HepG2 (cell line): ENCODE data around the gene ABHD15. TPM values are rescaled to one million over a fixed set of nuclear protein-coding genes. Genes with fewer than 3 reads are reported as not detected.

Experiments
- ESRRA ChIP-seq: sonication (generic); formaldehyde crosslinking; IDR thresholded peaks from 2 replicates; pipeline ENCODE4 v1.5.1; 2020; ENCODE audit warnings: mild to moderate bottlenecking, low read depth, missing genetic modification reagents
- NFKB2 ChIP-seq: sonication (generic); formaldehyde crosslinking; IDR thresholded peaks from 2 replicates; pipeline ENCODE4 v1.4.0; 2020; ENCODE audit warnings: missing genetic modification reagents, borderline replicate concordance
- RFXAP ChIP-seq: sonication (generic); formaldehyde crosslinking; IDR thresholded peaks from 2 replicates; pipeline ENCODE4 v1.4.0; 2020; ENCODE audit warnings: missing genetic modification reagents, borderline replicate concordance
- SYNCRIP ChIP-seq: fragments of 200-400 bp; formaldehyde crosslinking; IDR thresholded peaks from 2 replicates; pipeline ENCODE4 v1.6.1; 2018; ENCODE audit warnings: mild to moderate bottlenecking, low read depth, low read length; ENCODE audit not compliant: insufficient read depth
- TEAD2 ChIP-seq: sonication (generic); formaldehyde crosslinking; IDR thresholded peaks from 2 replicates; pipeline ENCODE4 v1.9.0; 2021; ENCODE audit warnings: missing genetic modification reagents
- ZFP37 ChIP-seq: sonication (generic); formaldehyde crosslinking; IDR thresholded peaks from 2 replicates; pipeline ENCODE4 v1.4.0; 2020; ENCODE audit warnings: missing genetic modification reagents, borderline replicate concordance
- ZFP82 ChIP-seq: sonication (generic); formaldehyde crosslinking; IDR thresholded peaks from 2 replicates; pipeline ENCODE4 v1.5.1; 2020; ENCODE audit warnings: mild to moderate bottlenecking, missing genetic modification reagents, borderline replicate concordance
- ZNF253 ChIP-seq: sonication (generic); formaldehyde crosslinking; IDR thresholded peaks from 2 replicates; pipeline ENCODE4 v1.8.0; 2022; ENCODE audit warnings: mild to moderate bottlenecking, missing genetic modification reagents, borderline replicate concordance
- ZNF567 ChIP-seq: sonication (generic); formaldehyde crosslinking; IDR thresholded peaks from 2 replicates; pipeline ENCODE4 v1.8.1; 2023; ENCODE audit warnings: mild to moderate bottlenecking, missing genetic modification reagents, borderline replicate concordance
- polyA plus RNA-seq, 8 experiments: library from polyadenylated mRNA; depleted of rRNA in 3 of 8; stranded (reverse) in 7 of 8; unstranded in 1 of 8; fragments of >200 nt; fragmentation: Illumina TruSeq in 4 of 8; extraction: Trizol in 4 of 8; gene quantifications; 2 replicates each; pipeline versions ENCODE4 v1.2.1 to v1.2.3, GENCODE V29; 2011 to 2016; ENCODE audit warnings: low read depth in 4 of 8, missing spikeins in 1 of 8, mixed read lengths in 1 of 8; ENCODE audit not compliant: insufficient read depth in 1 of 8
- total RNA-seq, 5 experiments: library from RNA; depleted of rRNA; stranded (reverse); fragments of >200 nt; fragmentation: Illumina TruSeq; extraction: Trizol; gene quantifications; 2 replicates each; pipeline ENCODE4 v1.2.3, GENCODE V29; 2016; ENCODE audit warnings: low read depth in 1 of 5
- TF ChIP-seq, protein P1 (sequence below), 2 experiments: sonication (generic) in 1 of 2; formaldehyde crosslinking in 1 of 2; IDR thresholded peaks; 2 replicates each; pipeline versions ENCODE4 v1.5.1 to v1.6.1; 2011 to 2020; ENCODE audit warnings: borderline replicate concordance in 1 of 2, low read depth in 1 of 2, low read length in 1 of 2, mild to moderate bottlenecking in 1 of 2, missing genetic modification reagents in 1 of 2, moderate library complexity in 1 of 2
- TF ChIP-seq, protein P2 (sequence below): sonication (generic); formaldehyde crosslinking; IDR thresholded peaks from 2 replicates; pipeline ENCODE4 v1.5.0; 2020; ENCODE audit warnings: missing genetic modification reagents
- TF ChIP-seq, protein P3 (sequence below): sonication (generic); formaldehyde crosslinking; IDR thresholded peaks from 2 replicates; pipeline ENCODE4 v1.4.0; 2020; ENCODE audit warnings: mild to moderate bottlenecking, low read depth, missing genetic modification reagents
- TF ChIP-seq, protein P4 (sequence below): sonication (generic); formaldehyde crosslinking; IDR thresholded peaks from 2 replicates; pipeline ENCODE4 v1.5.0; 2020; ENCODE audit warnings: mild to moderate bottlenecking, missing genetic modification reagents, borderline replicate concordance
- TF ChIP-seq, protein P5 (sequence below): sonication (generic); formaldehyde crosslinking; IDR thresholded peaks from 2 replicates; pipeline ENCODE4 v1.4.0; 2020; ENCODE audit warnings: missing genetic modification reagents; ENCODE audit errors: not compliant biosample characterization
- TF ChIP-seq, protein P6 (sequence below): sonication (generic); formaldehyde crosslinking; IDR thresholded peaks from 2 replicates; pipeline ENCODE4 v1.8.1; 2023; ENCODE audit warnings: mild to moderate bottlenecking, missing genetic modification reagents, borderline replicate concordance
- TF ChIP-seq, protein P7 (sequence below): IDR thresholded peaks from 2 replicates; pipeline ENCODE4 v1.6.1; 2016; ENCODE audit warnings: low read depth, control low read depth
- TF ChIP-seq, protein P8 (sequence below): sonication (generic); formaldehyde crosslinking; IDR thresholded peaks from 2 replicates; pipeline ENCODE4 v1.4.0; 2020; ENCODE audit warnings: mild to moderate bottlenecking, missing genetic modification reagents

ABHD15 gene
- total and polyA plus RNA-seq, 2 of the 13 experiments (the other 11 are each of a cell fraction or from before 2014, with no cell fraction given) = 2.4 to 7.7 TPM

DNA sequence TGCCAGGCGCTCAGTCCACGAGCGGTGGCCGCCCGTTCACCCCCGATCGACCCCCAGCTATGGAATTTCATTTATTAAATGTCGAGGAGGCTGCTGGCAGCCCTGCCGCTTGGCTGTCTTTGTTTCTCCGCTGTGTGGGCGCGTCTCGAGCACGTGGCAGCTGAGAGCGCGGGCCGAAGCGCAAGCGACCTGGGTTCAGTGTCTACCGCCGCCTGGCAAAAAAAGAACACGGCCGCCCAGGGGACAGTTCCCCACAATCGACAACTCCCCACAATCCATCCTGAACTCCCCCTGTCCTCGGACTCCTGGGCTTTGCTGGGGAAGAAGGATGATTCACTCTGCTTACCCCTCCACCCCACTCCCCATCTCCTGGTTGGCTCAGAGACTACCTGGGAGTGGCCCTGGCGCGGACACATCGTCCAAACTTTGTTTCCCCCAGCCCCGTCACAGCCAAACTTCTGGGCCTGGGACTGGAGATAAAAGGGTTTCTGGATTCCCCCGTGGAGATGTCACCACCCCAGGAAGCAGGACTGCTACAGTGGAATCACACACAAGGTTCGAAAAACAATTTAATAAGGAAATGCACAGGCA is 24.4 kb upstream of the ABHD15 start (continued):
- TF ChIP-seq, protein P1, sequence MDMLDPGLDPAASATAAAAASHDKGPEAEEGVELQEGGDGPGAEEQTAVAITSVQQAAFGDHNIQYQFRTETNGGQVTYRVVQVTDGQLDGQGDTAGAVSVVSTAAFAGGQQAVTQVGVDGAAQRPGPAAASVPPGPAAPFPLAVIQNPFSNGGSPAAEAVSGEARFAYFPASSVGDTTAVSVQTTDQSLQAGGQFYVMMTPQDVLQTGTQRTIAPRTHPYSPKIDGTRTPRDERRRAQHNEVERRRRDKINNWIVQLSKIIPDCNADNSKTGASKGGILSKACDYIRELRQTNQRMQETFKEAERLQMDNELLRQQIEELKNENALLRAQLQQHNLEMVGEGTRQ (IDR thresholded peaks at IDR 0.05; ENCODE audit: low read depth, low read length) = no peak
- TF ChIP-seq, protein P1 (CRISPR knock-in tag; IDR thresholded peaks at IDR 0.05; ENCODE audit: borderline replicate concordance) = no peak
- TF ChIP-seq, protein P2, sequence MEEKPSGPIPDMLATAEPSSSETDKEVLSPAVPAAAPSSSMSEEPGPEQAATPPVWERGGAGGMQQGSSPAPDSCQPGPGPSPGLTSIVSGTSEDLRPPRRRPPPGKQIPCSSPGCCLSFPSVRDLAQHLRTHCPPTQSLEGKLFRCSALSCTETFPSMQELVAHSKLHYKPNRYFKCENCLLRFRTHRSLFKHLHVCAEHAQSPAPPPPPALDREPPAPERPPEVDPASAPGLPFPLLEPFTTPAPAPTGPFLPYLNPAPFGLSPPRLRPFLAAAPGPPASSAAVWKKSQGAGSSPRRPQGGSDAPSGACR (CRISPR knock-in tag) = peak; percentile 72; the same call in 1 of the 2 replicates
- TF ChIP-seq ESRRA (no peak), ZNF253 (CRISPR knock-in tag) (0 out of 2 replicates have a peak, but pooled peaks have one; percentile 60), TEAD2 (CRISPR knock-in tag) (no peak), NFKB2 (CRISPR knock-in tag) (peak; percentile 62; the same call in 1 of the 2 replicates), ZFP37 (CRISPR knock-in tag) (no peak), SYNCRIP (no peak), ZFP82 (no peak), ZNF567 (CRISPR knock-in tag) (no peak), RFXAP (0 out of 2 replicates have a peak, but pooled peaks have one; percentile 41)
- TF ChIP-seq, protein P3, sequence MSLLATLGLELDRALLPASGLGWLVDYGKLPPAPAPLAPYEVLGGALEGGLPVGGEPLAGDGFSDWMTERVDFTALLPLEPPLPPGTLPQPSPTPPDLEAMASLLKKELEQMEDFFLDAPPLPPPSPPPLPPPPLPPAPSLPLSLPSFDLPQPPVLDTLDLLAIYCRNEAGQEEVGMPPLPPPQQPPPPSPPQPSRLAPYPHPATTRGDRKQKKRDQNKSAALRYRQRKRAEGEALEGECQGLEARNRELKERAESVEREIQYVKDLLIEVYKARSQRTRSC (CRISPR knock-in tag) = no peak
- TF ChIP-seq, protein P4, sequence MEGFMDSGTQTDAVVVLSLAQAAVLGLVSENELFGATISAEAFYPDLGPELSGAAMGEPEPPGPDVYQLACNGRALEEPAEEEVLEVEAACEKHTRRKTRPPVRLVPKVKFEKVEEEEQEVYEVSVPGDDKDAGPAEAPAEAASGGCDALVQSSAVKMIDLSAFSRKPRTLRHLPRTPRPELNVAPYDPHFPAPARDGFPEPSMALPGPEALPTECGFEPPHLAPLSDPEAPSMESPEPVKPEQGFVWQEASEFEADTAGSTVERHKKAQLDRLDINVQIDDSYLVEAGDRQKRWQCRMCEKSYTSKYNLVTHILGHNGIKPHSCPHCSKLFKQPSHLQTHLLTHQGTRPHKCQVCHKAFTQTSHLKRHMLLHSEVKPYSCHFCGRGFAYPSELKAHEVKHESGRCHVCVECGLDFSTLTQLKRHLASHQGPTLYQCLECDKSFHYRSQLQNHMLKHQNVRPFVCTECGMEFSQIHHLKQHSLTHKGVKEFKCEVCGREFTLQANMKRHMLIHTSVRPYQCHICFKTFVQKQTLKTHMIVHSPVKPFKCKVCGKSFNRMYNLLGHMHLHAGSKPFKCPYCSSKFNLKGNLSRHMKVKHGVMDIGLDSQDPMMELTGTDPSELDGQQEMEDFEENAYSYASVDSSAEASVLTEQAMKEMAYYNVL (CRISPR knock-in tag) = no peak; the same call in 1 of the 2 replicates
- TF ChIP-seq, protein P5, sequence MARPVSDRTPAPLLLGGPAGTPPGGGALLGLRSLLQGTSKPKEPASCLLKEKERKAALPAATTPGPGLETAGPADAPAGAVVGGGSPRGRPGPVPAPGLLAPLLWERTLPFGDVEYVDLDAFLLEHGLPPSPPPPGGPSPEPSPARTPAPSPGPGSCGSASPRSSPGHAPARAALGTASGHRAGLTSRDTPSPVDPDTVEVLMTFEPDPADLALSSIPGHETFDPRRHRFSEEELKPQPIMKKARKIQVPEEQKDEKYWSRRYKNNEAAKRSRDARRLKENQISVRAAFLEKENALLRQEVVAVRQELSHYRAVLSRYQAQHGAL (CRISPR knock-in tag) = no peak
- TF ChIP-seq, protein P6, sequence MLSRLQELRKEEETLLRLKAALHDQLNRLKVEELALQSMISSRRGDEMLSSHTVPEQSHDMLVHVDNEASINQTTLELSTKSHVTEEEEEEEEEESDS (CRISPR knock-in tag) = no peak
- TF ChIP-seq, protein P7, sequence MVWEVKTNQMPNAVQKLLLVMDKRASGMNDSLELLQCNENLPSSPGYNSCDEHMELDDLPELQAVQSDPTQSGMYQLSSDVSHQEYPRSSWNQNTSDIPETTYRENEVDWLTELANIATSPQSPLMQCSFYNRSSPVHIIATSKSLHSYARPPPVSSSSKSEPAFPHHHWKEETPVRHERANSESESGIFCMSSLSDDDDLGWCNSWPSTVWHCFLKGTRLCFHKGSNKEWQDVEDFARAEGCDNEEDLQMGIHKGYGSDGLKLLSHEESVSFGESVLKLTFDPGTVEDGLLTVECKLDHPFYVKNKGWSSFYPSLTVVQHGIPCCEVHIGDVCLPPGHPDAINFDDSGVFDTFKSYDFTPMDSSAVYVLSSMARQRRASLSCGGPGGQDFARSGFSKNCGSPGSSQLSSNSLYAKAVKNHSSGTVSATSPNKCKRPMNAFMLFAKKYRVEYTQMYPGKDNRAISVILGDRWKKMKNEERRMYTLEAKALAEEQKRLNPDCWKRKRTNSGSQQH (CRISPR knock-in tag) = peak; percentile 22; the same call in 1 of the 2 replicates
- TF ChIP-seq, protein P8, sequence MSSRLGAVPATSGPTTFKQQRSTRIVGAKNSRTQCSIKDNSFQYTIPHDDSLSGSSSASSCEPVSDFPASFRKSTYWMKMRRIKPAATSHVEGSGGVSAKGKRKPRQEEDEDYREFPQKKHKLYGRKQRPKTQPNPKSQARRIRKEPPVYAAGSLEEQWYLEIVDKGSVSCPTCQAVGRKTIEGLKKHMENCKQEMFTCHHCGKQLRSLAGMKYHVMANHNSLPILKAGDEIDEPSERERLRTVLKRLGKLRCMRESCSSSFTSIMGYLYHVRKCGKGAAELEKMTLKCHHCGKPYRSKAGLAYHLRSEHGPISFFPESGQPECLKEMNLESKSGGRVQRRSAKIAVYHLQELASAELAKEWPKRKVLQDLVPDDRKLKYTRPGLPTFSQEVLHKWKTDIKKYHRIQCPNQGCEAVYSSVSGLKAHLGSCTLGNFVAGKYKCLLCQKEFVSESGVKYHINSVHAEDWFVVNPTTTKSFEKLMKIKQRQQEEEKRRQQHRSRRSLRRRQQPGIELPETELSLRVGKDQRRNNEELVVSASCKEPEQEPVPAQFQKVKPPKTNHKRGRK (CRISPR knock-in tag) = no peak
